ENCODE measurements around the gene SEC14L3.

DNA sequence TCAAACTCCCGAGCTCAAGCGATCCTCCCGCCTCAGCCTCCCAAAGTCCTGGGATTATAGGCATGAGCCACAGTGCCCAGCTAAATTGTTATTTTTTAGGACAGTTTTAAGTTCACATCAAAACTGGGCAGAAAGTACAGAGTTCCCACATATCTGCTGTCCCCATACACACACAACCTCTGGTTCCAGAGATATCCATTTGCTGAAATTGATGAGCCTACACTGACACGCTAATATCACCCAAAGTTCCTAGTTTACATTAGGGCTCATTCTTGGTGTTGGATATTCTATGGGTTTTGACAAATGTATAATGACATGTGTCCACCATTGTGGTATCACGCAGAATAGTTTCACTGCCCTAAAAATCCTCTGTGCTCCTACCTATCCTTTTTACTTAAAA, 36.4 kb upstream of the SEC14L3 start:
- no peak for TF ChIP-seq EZH2 (optimal IDR thresholded peaks at IDR 0.05; ENCODE audit: low read depth, low read length)
- TF ChIP-seq, protein P1, sequence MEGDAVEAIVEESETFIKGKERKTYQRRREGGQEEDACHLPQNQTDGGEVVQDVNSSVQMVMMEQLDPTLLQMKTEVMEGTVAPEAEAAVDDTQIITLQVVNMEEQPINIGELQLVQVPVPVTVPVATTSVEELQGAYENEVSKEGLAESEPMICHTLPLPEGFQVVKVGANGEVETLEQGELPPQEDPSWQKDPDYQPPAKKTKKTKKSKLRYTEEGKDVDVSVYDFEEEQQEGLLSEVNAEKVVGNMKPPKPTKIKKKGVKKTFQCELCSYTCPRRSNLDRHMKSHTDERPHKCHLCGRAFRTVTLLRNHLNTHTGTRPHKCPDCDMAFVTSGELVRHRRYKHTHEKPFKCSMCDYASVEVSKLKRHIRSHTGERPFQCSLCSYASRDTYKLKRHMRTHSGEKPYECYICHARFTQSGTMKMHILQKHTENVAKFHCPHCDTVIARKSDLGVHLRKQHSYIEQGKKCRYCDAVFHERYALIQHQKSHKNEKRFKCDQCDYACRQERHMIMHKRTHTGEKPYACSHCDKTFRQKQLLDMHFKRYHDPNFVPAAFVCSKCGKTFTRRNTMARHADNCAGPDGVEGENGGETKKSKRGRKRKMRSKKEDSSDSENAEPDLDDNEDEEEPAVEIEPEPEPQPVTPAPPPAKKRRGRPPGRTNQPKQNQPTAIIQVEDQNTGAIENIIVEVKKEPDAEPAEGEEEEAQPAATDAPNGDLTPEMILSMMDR (IDR thresholded peaks at IDR 0.05; ENCODE audit: low read length), result no peak
- no peak for TF ChIP-seq EZH2phosphoT487 (IDR thresholded peaks at IDR 0.05; ENCODE audit: low read length)

All from MM.1S (cell line).